ENCODE results near the gene PCNX1. TPM values are rescaled to one million over a fixed set of nuclear protein-coding genes. Genes with fewer than 3 reads are reported as not detected.
"Not testable (repeated sequence)": the region's sequence is repeated elsewhere in the genome, so short reads cannot be mapped to it uniquely, and the experiment has no call there.

The PCNX1 gene
- total RNA-seq, 2 experiments from 2014 or later, result 32.7 to 42.6 TPM

DNA sequence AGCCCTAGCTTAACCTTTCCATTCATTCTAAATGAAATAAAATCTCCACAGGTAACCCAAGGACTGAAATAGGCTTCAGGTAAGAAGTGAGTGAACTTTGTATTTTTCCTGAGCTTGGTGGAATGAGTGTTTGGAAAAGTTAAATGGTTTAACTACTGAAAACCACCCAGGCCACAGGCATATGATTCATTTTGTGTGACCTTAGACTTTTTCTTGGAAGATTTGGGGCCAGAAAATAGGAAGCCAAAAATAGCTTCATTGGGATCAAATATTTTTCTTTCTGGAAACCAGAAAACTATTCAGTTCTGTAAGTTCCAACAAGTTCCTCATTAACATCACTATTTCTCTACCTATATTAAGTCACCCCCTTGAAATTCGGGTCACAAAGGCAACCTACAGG, 212.6 kb downstream of the PCNX1 start:
- H3K9me3 Mint-ChIP-seq, result no peaks in the 10 kb centered on the region
- H3K27me3 Mint-ChIP-seq, result no peaks in the 10 kb centered on the region
- CTCF ChIA-PET, result interaction anchor here (1.5 to 2.8 kb wide), 2 partner anchors 18 to 633 kb away, joined by 5 to 11 read pairs; no protein-coding TSS in a partner anchor
- ATAC-seq (no peak), DNase-seq (no peak)
- peaks cover 17% of the 10 kb centered on the region for H3K4me1 Mint-ChIP-seq (ENCODE audit: low read depth)
- H3K4me3 Mint-ChIP-seq, result no peak overlapping the region
- POLR2A ChIA-PET, result no interaction called here
- H3K36me3 Mint-ChIP-seq (ENCODE audit: low read depth), result peaks cover 1% of the 10 kb centered on the region
- intact Hi-C loops (cut with micrococcal nuclease), result no loop called here
- H3K27ac Mint-ChIP-seq, result peak overlapping the region; percentile 16
- TF ChIP-seq, protein P1, sequence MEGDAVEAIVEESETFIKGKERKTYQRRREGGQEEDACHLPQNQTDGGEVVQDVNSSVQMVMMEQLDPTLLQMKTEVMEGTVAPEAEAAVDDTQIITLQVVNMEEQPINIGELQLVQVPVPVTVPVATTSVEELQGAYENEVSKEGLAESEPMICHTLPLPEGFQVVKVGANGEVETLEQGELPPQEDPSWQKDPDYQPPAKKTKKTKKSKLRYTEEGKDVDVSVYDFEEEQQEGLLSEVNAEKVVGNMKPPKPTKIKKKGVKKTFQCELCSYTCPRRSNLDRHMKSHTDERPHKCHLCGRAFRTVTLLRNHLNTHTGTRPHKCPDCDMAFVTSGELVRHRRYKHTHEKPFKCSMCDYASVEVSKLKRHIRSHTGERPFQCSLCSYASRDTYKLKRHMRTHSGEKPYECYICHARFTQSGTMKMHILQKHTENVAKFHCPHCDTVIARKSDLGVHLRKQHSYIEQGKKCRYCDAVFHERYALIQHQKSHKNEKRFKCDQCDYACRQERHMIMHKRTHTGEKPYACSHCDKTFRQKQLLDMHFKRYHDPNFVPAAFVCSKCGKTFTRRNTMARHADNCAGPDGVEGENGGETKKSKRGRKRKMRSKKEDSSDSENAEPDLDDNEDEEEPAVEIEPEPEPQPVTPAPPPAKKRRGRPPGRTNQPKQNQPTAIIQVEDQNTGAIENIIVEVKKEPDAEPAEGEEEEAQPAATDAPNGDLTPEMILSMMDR (IDR thresholded peaks at IDR 0.05), result no peak

DNA sequence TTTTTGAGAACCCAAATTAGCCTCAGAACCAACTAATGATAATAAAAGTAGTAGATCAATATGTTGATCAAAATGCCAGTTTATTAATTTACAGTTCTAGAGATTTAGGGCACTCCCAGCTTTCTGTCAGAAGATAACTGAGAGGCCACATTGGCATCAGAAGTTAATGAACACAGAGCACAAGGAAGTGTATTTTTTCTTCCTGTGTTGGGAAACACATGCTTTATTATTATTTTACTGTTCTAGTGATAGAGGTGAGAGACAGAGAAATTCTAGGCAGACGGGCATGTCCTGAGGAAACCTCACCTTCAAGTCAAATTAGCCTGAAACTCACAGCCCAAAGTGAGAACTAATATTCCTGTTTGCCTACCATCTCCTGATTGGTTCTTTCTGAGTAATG, 213.7 kb downstream of the PCNX1 start:
- H3K4me3 Mint-ChIP-seq, result no peak overlapping the region
- no peaks in the 10 kb centered on the region for H3K27me3 Mint-ChIP-seq
- ChIA-PET POLR2A (interaction anchor here (0.7 kb wide), 1 partner anchor 1928 kb away, joined by 3 read pairs; no protein-coding TSS in a partner anchor), CTCF (no interaction called here)
- TF ChIP-seq, protein P1 (IDR thresholded peaks at IDR 0.05), result no peak
- H3K9me3 Mint-ChIP-seq, result no peaks in the 10 kb centered on the region
- no peak overlapping the region for H3K27ac Mint-ChIP-seq
- H3K4me1 Mint-ChIP-seq (ENCODE audit: low read depth), result peaks cover 17% of the 10 kb centered on the region
- DNase-seq (no peak), ATAC-seq (no peak)
- intact Hi-C loops (cut with micrococcal nuclease), result no loop called here
- H3K36me3 Mint-ChIP-seq (ENCODE audit: low read depth), result peaks cover 1% of the 10 kb centered on the region

DNA sequence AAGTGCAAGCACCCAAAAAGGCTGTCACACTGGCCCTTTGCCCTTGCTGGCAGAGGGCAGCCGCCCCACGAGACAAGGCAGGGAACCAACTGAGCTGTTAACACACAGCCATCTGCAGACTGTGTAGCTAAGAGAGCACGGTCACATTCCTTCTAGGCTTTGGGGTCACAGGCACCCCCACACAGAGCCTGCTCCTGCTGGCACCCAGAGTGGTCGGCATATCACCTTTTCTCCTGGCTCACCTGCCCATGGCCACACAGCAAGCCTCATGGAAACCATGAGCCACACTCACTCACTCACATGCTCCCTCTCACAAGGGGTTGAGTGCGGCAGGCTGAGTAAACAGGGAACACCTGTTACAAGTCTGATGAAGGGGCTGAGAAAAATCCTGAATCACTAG, 214.5 kb downstream of the PCNX1 start:
- DNase-seq (no peak), ATAC-seq (no peak)
- no peak overlapping the region for H3K27ac Mint-ChIP-seq
- no peak overlapping the region for H3K4me3 Mint-ChIP-seq
- POLR2A ChIA-PET, result interaction anchor here (0.6 to 0.7 kb wide), 2 partner anchors 21 to 1927 kb away, joined by 3 read pairs; no protein-coding TSS in a partner anchor
- TF ChIP-seq, protein P1 (IDR thresholded peaks at IDR 0.05), result no peak
- H3K9me3 Mint-ChIP-seq, result no peaks in the 10 kb centered on the region
- peaks cover 17% of the 10 kb centered on the region for H3K4me1 Mint-ChIP-seq (ENCODE audit: low read depth)
- H3K27me3 Mint-ChIP-seq, result no peaks in the 10 kb centered on the region
- intact Hi-C loops (cut with micrococcal nuclease), result no loop called here
- CTCF ChIA-PET, result no interaction called here
- H3K36me3 Mint-ChIP-seq (ENCODE audit: low read depth), result peaks cover 1% of the 10 kb centered on the region

DNA sequence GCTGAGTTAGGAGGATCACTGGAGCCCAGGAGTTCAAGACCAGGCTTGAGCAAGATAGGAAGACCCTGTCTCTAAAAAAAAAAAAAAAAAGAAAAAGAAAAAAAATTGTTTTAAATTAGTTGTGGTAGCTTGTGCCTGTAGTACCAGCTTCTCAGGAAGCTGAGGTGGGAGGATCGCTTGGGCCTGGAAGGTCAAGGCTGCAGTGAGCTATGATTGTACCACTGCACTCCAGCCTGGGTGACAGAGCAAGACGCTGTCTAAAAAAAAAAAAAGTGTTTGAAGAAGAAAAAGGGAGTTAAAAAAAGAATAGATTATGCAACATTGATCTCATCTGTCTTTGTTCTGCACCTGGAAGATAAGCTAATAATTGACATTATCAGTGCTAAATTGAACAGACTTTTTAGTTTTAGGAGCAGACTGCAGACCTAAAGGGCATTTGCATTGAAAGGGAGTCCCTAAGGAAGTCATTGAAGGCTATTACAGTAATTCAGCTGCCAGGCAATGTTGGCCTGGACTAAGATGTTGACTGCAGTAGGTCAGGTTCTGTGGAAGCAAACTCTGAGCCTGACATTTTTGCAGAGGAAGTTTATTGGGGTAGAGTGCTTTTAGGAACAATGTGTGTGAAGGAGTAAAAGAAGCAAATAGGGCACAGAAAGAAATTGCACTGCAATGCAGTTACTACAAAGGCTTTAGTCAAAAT, 215.8 kb downstream of the PCNX1 start:
- DNase-seq (no peak), ATAC-seq (no peak)
- intact Hi-C loops (cut with micrococcal nuclease), result no loop called here
- Mint-ChIP-seq H3K4me1 (ENCODE audit: low read depth) (peaks cover 12% of the 10 kb centered on the region), H3K4me3 (no peak overlapping the region), H3K9me3 (no peaks in the 10 kb centered on the region), H3K27ac (no peak overlapping the region), H3K27me3 (no peaks in the 10 kb centered on the region), H3K36me3 (ENCODE audit: low read depth) (peaks cover 1% of the 10 kb centered on the region)
- POLR2A ChIA-PET, result no interaction called here
- CTCF ChIA-PET, result interaction anchor here (0.6 to 1.6 kb wide), 3 partner anchors 12 to 19 kb away, joined by 3 to 5 read pairs (median 5); no protein-coding TSS in a partner anchor
- TF ChIP-seq, protein P1 (IDR thresholded peaks at IDR 0.05), result no peak

DNA sequence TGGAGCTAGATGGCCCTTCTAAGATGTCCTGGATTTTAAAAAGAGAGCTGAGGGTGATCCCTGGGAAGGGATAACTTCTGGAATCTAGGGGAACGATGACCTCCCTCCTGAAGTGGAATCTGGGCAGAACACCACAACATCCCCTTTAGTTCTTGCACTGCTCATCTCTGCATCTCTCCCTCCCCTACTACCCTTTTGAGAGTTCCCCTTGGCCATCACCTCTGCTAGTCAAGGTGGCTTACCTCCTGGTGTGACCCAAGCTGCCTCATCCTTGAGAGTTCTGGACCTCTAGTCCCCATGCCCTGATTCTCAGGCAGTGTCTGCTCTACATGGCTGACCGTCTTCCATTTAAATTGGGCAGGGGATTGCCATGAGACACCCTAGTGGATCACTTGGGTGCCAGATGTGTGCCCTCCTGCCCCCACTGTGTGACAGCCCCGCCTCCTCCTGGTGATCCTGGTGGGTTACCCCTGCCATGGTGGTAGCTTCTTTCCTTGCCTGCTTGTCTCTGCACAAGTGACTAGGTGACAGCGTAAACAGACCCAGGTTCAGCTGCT, 216.4 kb downstream of the PCNX1 start:
- POLR2A ChIA-PET, result interaction anchor here (0.6 kb wide), 1 partner anchor 292 kb away, joined by 3 read pairs; no protein-coding TSS in a partner anchor
- no peak for DNase-seq
- H3K4me1 Mint-ChIP-seq (ENCODE audit: low read depth), result peaks cover 8% of the 10 kb centered on the region
- TF ChIP-seq, protein P1 (IDR thresholded peaks at IDR 0.05), result no peak
- intact Hi-C loops (cut with micrococcal nuclease), result no loop called here
- CTCF ChIA-PET, result interaction anchor here (0.6 to 1.6 kb wide), 3 partner anchors 13 to 19 kb away, joined by 3 to 5 read pairs (median 5); no protein-coding TSS in a partner anchor
- no peak for ATAC-seq
- H3K36me3 Mint-ChIP-seq (ENCODE audit: low read depth), result peaks cover 1% of the 10 kb centered on the region
- H3K27me3 Mint-ChIP-seq, result no peaks in the 10 kb centered on the region
- no peaks in the 10 kb centered on the region for H3K9me3 Mint-ChIP-seq
- H3K4me3 Mint-ChIP-seq, result no peak overlapping the region
- H3K27ac Mint-ChIP-seq, result no peak overlapping the region

DNA sequence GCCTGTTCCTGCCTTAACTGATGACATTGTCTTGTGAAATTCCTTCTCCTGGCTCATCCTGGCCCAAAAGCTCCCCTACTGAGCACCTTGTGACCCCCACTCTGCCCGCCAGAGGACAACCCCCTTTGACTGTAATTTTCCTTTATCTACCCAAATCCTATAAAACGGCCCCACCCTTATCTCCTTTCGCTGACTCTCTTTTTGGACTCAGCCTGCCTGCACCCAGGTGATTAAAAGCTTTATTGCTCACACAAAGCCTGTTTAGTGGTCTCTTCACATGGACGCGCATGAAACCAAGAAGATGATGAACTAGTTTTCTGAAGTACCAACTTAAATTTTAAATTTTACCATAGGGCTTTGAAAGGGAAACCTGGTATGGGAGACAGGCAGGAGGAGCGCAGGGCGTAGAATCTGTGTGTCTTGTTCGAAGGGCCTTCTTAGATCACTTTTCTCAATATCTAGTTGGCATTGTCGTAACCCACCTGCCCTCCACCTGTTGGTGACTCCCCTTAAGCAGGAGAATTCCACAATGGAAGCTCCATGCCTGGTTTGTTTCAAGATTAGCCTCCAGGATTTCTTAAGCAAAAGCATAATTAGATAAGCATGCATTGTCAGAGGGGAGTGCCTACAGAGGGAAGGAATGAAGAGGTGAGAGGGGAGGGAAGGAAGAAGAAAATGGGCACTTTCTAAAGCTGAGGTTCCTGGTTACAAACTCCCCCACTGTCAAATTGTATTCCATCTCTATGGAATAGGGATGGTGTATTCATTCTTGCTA, 222.6 kb downstream of the PCNX1 start:
- DNase-seq; H3K36me3 Mint-ChIP-seq (ENCODE audit: low read depth); ATAC-seq; H3K4me1 Mint-ChIP-seq (ENCODE audit: low read depth); H3K4me3 Mint-ChIP-seq; intact Hi-C loops (cut with micrococcal nuclease); H3K9me3 Mint-ChIP-seq; POLR2A ChIA-PET; H3K27me3 Mint-ChIP-seq; CTCF ChIA-PET; H3K27ac Mint-ChIP-seq: not testable (repeated sequence)

Measured in activated CD8-positive, alpha-beta T cell treated with anti-CD3 and anti-CD28 coated beads for 36 hours (primary cell).